NCI-H524 (cell line): ENCODE measurements around the gene KIF5C.

Experiments used
- DNase-seq, 2 experiments: peaks; one replicate each; lab custom pipeline; 2025; lab: John Stamatoyannopoulos, UW

The KIF5C gene

DNA sequence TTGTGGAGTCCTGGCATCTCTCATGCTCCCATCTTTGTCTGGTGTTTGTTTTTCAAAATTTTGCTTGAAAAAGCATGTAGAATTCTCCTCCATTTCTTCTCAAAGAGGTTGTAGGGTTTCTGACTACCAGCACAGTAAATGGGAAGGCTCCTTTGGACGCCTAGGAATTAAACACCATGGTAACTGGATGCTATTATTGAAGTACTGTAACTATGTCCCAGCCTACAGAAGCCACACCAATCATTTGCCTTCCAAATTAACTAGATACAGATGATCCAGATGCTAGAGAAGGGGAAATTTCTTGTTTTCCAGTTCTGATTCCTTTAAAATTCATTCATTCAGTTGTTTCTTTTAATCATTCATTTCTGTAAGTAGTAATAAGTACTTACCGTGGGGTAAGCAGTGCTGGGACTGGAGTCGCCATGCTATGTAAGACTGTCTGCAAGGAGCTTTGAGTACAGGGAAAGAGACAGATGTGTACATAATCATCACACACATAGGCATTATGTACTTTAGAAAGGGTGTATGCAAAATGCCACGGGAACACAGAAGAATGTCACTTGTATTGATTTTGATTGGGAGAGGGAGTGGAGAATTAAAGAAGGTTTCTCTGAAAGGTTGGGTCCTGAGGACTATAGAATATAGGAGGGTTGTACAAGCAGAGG lies 49.6 kb downstream of the KIF5C start:
- no peak for DNase-seq

DNA sequence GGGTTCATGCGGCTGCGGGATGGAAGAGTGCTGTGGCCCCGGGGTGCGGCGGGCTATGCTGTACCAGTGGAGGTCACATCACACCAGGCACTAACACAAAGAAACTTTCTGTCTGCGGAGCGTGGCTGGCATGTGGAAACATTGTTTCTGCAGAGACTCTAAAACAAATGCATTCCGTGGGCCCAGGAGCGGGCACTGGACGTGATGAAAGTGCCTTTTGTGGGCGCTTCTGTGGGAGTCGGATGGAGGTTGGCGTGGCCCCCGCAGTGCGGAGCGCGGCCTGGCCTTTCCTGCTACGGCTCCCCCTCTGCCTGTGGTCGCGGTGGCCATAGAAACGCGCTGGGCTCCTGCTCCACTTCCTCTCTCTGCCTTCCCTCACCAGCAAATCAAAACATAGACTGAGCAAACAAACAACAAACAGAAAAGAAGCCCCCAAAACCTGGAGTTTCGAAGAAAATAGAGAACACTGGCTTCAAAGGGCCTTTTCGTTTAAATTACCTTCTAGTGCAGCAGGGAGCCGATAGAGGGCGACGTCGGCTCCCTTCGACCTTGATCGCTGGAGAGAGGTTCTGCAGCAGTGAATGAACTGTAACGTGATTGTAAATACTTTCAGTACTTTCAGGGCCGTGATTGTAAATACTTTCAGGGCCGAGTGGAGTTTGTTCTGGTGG lies 51.4 kb downstream of the KIF5C start:
- DNase-seq: peak in 1 of 2 experiments; percentile 41

GRCh38 chr2:148926981-148927401 lies 52.0 kb downstream of the KIF5C start:
- DNase-seq: no peak

- no peak for DNase-seq
Observed at GRCh38 chr2:148928395-148928794, 53.4 kb downstream of the KIF5C start.

DNA sequence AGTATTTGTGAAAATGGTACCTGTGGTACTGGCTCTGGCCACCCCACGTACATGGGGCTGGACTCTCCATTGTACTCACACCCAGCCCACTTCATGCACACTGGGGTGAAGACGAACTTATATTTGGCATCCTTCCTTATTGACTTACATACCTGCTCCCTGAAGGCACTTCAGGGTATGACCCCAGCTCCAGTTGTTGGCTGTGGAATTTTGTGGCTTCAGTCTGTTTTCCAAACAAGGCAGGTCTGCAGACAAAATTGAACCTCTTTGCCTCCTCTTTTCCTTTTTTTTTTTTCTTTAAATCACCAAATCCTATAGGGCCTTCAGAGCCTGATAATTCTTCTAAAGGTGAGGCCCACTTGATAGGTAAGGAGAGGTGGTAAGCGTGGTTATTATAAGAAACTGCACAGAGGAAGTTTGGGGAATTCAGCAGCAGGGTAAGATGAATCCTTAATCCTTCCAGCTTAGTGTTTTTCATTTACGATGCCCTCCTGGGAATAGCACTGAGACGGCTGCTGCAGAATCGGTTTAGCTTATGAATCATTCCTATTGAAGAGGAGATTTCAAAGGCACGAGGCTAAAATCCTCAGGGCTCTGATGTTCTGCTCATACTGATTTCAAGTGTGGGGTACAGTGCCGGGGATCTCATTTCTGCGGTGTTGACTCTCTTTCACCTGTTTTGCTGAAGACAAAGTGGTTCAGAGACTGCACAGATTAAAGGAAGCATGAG lies 55.2 kb downstream of the KIF5C start:
- DNase-seq: peak; percentile 41 to 87

DNA sequence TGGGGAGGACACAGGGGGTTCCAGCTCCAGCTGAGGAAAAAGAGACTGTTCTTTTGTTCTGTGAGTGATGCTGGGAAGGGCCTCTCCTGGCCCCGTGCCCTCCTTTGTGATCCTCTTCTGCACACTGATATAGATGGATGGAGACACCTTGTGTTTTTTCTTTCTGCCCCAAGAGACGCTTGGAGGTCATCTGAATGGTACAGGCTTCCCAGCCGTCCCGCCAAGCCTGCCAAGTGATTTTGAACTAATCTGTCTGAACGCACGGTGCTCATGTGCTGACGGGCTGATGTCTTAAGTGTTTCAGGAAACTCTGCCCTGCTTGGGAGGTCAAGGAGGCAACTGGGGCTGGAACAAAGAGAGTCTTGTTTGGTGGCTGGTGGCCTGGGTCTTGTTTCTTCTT lies 57.5 kb downstream of the KIF5C start:
- DNase-seq: no peak

GRCh38 chr2:148933456-148933855 lies 58.4 kb downstream of the KIF5C start:
- no peak for DNase-seq

DNA sequence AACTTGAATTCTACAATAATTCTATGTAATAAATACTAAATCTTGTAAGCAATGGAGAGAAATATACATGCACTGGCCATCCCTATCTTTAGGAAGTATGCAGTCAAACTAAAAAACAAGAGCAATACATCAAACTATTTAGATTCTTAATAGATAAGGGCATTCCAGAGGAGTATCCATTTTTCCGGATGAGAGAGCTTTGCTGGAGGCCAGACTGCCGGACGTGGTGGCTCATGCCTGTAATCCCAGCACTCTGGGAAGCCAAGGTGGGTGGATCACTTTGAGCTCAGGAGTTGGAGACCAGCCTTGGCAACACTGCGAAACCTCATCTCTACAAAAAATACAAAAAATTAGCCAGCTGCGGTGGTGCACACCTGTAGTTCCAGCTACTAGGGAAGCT lies 60.8 kb downstream of the KIF5C start:
- DNase-seq: no peak

GRCh38 chr2:148936857-148937450 lies 61.9 kb downstream of the KIF5C start:
- DNase-seq: no peak

- peak; percentile 9 to 75 for DNase-seq
Observed at GRCh38 chr2:148939271-148939670, 64.2 kb downstream of the KIF5C start.

- DNase-seq: no peak
Observed at GRCh38 chr2:148943097-148943496, 68.1 kb downstream of the KIF5C start.

DNA sequence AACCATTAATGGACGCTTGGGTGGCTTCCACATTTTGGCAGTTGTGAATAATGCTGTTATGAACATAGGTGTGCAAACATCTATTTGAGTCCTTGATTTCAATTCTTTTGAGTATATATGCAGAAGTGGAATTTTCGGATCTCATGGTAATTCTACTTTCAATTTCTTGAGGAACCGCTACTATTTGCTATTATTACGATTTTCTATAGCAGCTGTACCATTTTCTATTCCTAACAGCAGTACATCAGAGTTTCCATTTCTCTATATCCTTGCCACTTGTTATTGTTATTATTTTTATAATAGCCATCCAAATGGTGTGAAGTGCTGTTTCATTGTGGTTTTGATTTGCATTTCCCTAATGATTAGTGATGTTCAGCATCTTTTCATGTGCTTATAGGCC lies 69.5 kb downstream of the KIF5C start:
- DNase-seq: no peak

DNA sequence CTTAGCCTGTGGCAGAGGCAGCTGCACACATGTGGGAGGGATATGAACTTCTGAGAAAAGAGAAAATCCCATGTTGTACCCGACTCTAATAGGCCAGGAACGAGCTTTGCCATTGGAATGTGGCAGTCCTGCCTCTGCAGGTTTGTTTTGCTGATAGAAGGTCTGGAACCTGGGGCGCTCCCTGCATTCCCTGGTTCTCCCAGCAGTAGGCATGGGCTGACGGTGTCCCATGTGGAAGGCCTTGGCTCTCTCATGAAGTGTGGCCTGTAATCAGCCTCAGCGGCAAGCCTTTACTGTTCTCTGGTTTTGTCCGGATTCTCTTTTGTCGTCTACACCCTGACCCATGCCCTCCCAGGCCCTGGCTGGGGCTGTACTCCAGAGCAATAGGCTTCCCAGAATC lies 72.3 kb downstream of the KIF5C start:
- no peak for DNase-seq

DNA sequence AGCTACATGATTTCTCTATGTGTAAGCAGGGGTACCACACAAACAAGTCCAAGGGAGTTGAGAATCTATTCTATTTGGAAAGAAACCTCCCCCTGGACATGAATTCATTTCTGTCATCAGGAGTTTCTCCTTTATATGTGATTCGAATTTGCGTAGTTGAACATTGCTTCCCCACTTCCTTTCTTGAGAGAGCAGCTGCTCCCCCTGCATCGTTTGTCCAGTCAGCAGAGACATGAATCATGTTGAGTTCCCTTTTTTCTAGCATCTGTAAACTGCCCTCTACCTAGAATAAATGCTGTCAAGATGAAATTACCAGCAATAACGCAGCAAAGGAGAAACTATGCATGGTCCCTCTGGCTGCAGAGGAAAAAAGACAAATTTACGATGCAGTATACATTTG lies 73.8 kb downstream of the KIF5C start:
- no peak for DNase-seq

DNA sequence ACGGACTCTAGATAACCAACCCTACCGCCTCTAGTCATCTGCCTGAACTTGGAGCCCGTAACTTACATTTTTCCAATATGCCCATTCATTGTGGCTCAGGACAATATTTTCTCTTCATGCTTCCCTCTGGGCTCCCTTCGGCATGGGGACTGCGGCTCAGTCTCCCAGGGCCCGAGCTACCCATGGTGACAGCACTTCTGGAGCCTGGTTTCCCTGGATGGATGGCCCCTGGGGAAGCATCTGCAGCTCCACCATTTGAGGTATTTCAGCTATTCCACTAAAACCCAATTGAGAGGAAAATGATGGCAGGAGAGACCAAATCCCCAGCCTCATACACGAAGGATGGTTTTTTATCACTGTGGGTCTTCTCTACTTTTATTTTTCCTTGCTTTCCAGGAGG lies 74.3 kb downstream of the KIF5C start:
- DNase-seq: no peak

DNA sequence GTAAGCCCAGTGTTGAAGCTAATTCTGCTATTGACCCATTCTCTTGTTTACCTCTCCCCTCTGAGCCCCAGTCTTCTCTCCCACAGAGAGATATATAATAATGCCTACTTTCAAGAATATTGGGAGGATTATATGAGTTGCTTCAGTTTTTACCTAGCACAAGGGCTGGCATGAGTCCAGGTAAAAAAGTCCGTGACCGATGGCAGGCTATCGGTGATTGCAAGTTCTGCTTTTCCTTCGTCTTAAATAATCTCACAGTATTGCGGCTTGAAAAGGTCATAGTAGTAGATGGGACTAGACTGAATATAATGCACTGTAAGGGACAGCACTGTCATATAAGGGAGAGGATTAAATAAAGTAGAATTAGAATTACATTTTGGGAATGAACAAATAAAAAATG lies 77.6 kb downstream of the KIF5C start:
- DNase-seq: no peak

DNA sequence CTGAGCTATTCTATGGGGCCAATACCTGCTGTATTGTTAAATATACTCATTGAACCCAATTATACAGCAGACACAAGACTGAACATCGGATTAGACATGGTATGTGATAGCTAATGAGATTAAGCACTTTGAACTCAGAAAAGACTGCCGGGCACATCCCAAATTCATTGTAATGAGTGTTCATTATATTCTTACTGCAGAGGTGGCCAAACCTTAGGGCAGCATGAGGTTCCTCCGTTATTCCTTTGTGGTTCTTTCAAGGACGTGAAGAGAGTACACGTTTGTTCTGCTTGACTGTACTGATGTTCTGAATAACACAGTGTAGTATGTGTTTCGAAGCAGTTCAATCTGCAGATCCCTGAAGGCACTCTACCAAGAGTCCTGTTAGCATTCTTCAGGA lies 78.4 kb downstream of the KIF5C start:
- peak in 1 of 2 experiments; percentile 41 for DNase-seq

- no peak for DNase-seq
Observed at GRCh38 chr2:148954536-148954935, 79.5 kb downstream of the KIF5C start.

- no peak for DNase-seq
Observed at GRCh38 chr2:148955798-148956197, 80.8 kb downstream of the KIF5C start.

DNA sequence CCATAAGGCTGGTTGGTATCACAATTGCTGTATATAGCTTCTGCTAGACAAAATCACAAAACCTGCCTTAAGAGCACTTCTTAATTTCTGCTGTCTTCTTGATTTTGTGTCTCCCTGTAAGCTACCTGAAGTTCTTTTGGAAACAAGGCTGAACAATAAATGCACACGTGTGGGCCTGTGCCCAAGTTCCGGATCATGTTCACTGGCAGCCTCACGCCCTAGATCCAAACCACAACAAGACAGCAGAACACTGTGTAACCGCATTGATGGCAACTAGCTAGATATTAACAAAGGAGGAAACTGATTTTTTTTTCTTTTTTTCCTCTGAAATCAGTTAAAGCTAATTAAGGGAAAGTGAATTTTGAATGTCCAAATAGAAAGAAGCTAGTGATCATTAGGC lies 82.0 kb downstream of the KIF5C start:
- DNase-seq: no peak

DNA sequence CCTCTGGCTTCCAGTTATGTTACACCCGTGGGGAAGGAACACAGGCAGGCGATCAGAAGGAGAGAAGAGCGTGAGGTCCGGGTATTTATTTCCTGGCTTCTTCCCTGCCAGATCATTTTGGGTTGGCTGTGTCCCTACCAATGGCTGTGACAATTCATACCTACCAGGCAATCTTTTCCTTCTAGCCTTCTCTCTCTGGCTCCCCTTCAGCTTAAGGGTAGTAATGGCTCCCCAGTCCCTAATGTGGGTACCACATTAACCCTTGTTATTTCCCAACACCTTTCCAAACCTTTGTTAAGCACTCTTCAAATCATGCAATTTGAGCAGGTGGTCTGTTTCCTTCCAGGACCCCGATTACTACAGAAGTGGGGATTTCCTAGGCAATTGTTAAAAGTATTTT lies 84.7 kb downstream of the KIF5C start:
- no peak for DNase-seq

- no peak for DNase-seq
Observed at GRCh38 chr2:148960483-148960882, 85.5 kb downstream of the KIF5C start.

GRCh38 chr2:148963461-148963860 lies 88.4 kb downstream of the KIF5C start:
- DNase-seq: no peak
